Nephron progenitor cell (in vitro differentiated cells): ENCODE data around the gene ZNF525.
"Not testable (repeated sequence)": the region's sequence is repeated elsewhere in the genome, so short reads cannot be mapped to it uniquely, and the experiment has no call there.

Experiments used
- DNase-seq: peaks from one replicate; pipeline ENCODE4 v3.0.0; 2021
- H3K27ac Mint-ChIP-seq: 2 replicates; pipeline ENCODE4 v1.8.0; 2021; ENCODE audit warnings: mild to moderate bottlenecking, moderate library complexity, mixed read lengths
- H3K27me3 Mint-ChIP-seq: 2 replicates; pipeline ENCODE4 v1.8.0; 2021; ENCODE audit warnings: mild to moderate bottlenecking, low read depth, mixed read lengths; ENCODE audit not compliant: poor library complexity
- H3K36me3 Mint-ChIP-seq: 2 replicates; pipeline ENCODE4 v1.8.0; 2021; ENCODE audit warnings: low read depth, mixed read lengths
- H3K4me1 Mint-ChIP-seq: 2 replicates; pipeline ENCODE4 v1.8.0; 2021; ENCODE audit warnings: mixed read lengths
- H3K4me3 Mint-ChIP-seq: 2 replicates; pipeline ENCODE4 v1.8.0; 2021; ENCODE audit warnings: mild to moderate bottlenecking, moderate library complexity, mixed read lengths
- H3K9me3 Mint-ChIP-seq: 2 replicates; pipeline ENCODE4 v1.8.0; 2021; ENCODE audit warnings: mild to moderate bottlenecking, moderate library complexity, mixed read lengths
- TF ChIP-seq, protein P1 (sequence below): fragments of 200-600 bp; sonication (generic); IDR thresholded peaks from 2 replicates; pipeline ENCODE4 v1.5.0; 2021; ENCODE audit warnings: antibody characterized with exemption

ZNF525 gene

DNA sequence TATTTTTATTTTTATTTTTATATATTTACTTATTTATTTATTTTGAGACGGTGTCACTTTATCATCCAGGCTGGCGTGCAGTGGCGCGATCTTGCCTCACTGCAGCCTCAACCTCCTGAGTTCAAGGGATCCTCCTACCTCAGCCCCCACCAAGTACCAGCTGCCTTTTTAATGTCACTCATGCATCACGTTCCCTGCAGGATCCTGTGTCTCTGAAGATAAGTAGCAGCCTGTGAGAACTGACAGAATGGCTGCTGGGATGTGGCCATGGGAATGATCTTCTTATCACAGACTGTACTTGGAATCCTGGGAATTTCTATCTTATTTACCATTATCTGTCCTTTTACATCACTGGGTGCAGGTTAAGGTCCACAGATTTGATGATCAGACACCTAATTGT, 57.0 kb downstream of the ZNF525 start:
- DNase-seq, result no peak
- H3K4me1 Mint-ChIP-seq, result peaks cover 47% of the 10 kb centered on the region
- no peak overlapping the region for H3K4me3 Mint-ChIP-seq
- TF ChIP-seq, protein P1, sequence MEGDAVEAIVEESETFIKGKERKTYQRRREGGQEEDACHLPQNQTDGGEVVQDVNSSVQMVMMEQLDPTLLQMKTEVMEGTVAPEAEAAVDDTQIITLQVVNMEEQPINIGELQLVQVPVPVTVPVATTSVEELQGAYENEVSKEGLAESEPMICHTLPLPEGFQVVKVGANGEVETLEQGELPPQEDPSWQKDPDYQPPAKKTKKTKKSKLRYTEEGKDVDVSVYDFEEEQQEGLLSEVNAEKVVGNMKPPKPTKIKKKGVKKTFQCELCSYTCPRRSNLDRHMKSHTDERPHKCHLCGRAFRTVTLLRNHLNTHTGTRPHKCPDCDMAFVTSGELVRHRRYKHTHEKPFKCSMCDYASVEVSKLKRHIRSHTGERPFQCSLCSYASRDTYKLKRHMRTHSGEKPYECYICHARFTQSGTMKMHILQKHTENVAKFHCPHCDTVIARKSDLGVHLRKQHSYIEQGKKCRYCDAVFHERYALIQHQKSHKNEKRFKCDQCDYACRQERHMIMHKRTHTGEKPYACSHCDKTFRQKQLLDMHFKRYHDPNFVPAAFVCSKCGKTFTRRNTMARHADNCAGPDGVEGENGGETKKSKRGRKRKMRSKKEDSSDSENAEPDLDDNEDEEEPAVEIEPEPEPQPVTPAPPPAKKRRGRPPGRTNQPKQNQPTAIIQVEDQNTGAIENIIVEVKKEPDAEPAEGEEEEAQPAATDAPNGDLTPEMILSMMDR, result no peak
- H3K9me3 Mint-ChIP-seq, result peaks cover 25% of the 10 kb centered on the region
- no peak overlapping the region for H3K27ac Mint-ChIP-seq
- peaks cover 11% of the 10 kb centered on the region for H3K36me3 Mint-ChIP-seq
- no peaks in the 10 kb centered on the region for H3K27me3 Mint-ChIP-seq

DNA sequence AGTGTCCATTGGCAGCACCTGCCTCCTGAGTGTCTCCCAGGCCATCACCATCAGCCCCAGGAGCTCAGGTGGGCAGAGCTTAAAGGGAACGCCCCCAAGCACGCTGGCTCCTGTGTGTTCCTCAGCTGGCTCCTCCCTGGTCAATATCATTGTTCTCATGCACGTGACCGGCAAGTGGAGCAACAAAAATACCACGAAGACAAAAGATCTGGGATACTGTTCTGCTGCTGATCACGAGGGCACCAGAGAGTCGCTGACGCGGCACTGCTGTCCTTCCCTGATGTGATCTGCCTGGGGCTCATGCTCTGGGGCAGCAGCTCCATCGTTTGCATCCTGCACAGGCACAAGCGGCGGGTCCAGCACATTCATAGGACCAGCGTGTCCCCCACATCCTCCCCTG, 57.6 kb downstream of the ZNF525 start:
- H3K36me3 Mint-ChIP-seq, DNase-seq, H3K27me3 Mint-ChIP-seq, H3K4me3 Mint-ChIP-seq, H3K27ac Mint-ChIP-seq: not testable (repeated sequence)
- peaks cover 47% of the 10 kb centered on the region for H3K4me1 Mint-ChIP-seq
- peaks cover 22% of the 10 kb centered on the region for H3K9me3 Mint-ChIP-seq

DNA sequence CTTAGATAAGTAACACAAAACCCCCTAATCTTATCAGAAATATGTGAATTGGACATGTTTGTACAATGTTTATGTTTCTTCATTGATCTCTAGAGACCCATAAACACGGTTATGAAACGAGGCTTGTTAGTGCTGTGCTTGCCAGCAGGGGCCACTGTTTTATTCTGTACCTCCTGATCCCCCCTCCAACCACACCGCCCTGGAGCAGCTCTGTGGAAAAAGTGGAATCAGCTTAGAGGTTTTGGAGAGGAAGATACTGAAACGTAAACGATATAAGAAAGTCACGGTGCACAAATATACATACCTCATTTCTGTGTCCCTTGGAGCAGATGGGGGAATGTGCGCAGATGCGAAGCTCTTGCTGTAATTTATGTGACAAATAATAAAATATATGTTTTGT, 58.2 kb downstream of the ZNF525 start:
- DNase-seq, result peak; percentile 23
- not testable (repeated sequence) for H3K27ac Mint-ChIP-seq, H3K27me3 Mint-ChIP-seq
- peaks cover 16% of the 10 kb centered on the region for H3K9me3 Mint-ChIP-seq
- peaks cover 13% of the 10 kb centered on the region for H3K36me3 Mint-ChIP-seq
- H3K4me1 Mint-ChIP-seq, result peaks cover 52% of the 10 kb centered on the region
- H3K4me3 Mint-ChIP-seq, result peak overlapping the region; percentile 34
- TF ChIP-seq, protein P1, result peak; percentile 10

DNA sequence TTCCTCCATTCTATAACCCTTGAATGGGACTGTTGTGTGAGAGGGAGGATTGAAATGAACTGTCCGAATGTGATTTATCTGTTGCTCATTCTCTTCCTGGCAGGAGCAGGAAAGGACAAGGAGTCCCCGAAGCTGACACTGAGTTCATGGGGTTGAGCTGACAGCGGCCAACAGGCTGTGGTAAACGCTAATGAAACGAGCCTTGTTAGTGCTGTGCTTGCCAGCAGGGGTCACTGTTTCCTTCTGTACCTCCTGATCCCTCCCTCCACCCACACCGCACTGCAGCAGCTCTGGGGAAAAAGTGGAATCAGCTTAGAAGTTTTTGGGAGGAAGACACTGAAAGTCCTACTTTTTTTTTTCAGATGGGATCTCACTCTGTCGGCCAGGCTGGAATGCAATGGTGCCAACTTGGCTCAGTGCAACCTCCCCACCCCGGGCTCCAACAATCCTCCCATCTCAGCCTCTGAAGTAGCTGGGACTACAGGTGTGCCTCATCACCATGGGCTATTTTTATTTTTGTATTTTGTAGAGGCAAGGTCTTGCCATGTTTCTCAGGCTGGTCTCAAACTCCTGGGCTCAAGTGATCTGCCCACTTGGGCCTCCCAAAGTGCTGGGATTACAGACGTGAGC, 59.6 kb downstream of the ZNF525 start:
- Mint-ChIP-seq H3K36me3 (peaks cover 8% of the 10 kb centered on the region), H3K9me3 (peaks cover 8% of the 10 kb centered on the region), H3K27me3 (peaks cover 7% of the 10 kb centered on the region), H3K27ac (no peak overlapping the region), H3K4me1 (peaks cover 61% of the 10 kb centered on the region), H3K4me3 (no peak overlapping the region)
- TF ChIP-seq, protein P1, result peak; percentile 73
- DNase-seq, result peak; percentile 83

DNA sequence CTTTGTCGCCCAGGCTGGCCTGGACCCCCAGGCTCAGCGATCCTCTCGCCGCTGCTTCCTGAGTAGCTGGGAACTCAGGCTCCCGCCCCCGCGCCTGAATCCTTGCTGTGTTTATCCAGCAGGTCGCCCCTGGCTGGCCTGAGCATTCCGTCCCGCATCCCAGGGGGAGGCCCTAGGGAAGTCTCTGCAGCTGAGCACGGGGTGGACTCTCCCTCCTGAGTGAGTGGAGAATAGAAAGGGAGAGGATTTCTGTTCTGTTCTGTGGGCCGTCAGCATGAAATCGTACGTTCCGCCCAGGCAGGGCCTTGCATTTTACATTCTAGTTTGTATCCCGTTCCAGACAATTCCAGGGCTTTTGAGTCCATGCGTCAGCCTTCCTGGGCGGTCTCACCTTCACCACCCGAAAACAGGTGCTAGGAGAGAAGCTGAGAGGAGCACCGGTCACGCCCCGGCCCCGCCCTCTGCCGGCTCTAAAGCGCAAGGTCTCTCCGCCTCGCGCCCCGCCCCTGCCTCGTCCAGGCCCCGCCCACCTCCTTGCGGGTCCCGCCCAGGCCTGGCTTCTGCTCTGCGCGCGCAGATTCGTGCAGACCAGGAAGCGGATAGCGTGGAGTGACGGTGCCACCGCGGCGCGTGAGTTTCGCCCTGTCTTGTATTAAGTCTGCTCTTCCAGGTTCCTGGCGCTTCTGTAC, 66.0 kb downstream of the ZNF525 start, which contains the start of gene ZNF761:
TSS of gene ZNF761 (plus strand) at position 586 of the 689 bp plus-strand sequence. CDS start 15,285 bp downstream, outside the sequence.
- peak; percentile 99 for DNase-seq
- Mint-ChIP-seq H3K9me3 (no peaks in the 10 kb centered on the region), H3K27ac (peak within 1 kb of the TSS; percentile 92), H3K4me3 (peak within 1 kb of the TSS; percentile 87), H3K36me3 (peaks cover 34% of the 10 kb centered on the region), H3K27me3 (peaks cover 19% of the 10 kb centered on the region), H3K4me1 (peaks cover 52% of the 10 kb centered on the region)
- TF ChIP-seq, protein P1, result peak; percentile 40

DNA sequence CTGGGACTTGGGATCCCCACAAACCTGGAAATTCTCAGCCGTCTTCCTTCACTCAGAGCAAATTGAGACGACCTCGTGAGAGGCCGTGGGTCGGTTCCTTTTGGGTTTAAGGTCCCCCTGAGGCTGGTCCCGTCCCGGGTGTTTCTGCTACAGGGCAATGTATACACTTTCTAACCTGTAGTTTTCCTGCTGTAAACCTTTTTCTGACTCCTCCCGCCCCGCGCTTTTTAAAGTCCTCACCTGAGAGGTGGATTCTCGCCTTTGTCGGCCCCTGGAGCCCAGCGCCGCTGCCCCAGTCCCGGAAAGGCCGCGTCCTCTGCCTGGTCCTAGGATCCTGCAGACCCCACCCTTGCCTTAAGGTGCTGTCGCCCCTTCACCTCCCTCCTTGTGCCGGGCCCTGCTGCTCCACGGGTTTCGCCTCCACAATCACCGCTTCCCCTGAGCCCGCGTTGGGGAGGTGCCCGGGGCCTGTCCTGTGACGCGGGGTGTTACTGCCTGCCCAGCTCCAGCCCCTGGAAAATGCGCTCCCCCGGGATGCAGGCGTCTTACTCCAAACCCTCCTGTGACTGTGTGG, 66.7 kb downstream of the ZNF525 start:
- Mint-ChIP-seq H3K4me3 (peak overlapping the region; percentile 87), H3K36me3 (peaks cover 36% of the 10 kb centered on the region), H3K27me3 (peaks cover 19% of the 10 kb centered on the region)

More for the DNA sequence above, 66.7 kb downstream of the ZNF525 start:
- H3K4me1 Mint-ChIP-seq, result peaks cover 52% of the 10 kb centered on the region
- H3K27ac Mint-ChIP-seq, result peak overlapping the region; percentile 20
- TF ChIP-seq, protein P1, result no peak
- H3K9me3 Mint-ChIP-seq, result no peaks in the 10 kb centered on the region
- DNase-seq, result peak; percentile 48
